K562 (cell line): Measurements from ENCODE around the gene DISC1.

ENCODE experiments used
- ARID3A ChIP-seq: IDR thresholded peaks from 2 replicates; pipeline ENCODE4 v1.6.1; 2012; ENCODE audit warnings: low read depth, low read length, improper control_type of control experiment, borderline replicate concordance
- FIP1L1 ChIP-seq: fragments of 200-400 bp; formaldehyde crosslinking; IDR thresholded peaks from 2 replicates; pipeline ENCODE4 v1.6.1; 2018; ENCODE audit warnings: mild to moderate bottlenecking, low read depth, low read length; ENCODE audit not compliant: poor library complexity, severe bottlenecking
- NFRKB ChIP-seq: fragments of 450-650 bp; IDR thresholded peaks from 2 replicates; pipeline ENCODE4 v1.6.1; 2016; ENCODE audit warnings: low read depth
- NR3C1 ChIP-seq: sonication (generic); formaldehyde crosslinking; IDR thresholded peaks from 2 replicates; pipeline ENCODE4 v1.8.1; 2022; ENCODE audit warnings: missing genetic modification reagents
- SAP30 ChIP-seq: fragments of 200-600 bp; sonication (generic); IDR thresholded peaks from 2 replicates; pipeline ENCODE4 v1.6.1; 2012; ENCODE audit warnings: borderline replicate concordance, low read depth, mild to moderate bottlenecking, moderate library complexity, low read length, control low read depth, inconsistent platforms; ENCODE audit not compliant: insufficient read depth, poor library complexity, severe bottlenecking
- SMAD3 ChIP-seq: fragments of 450-650 bp; formaldehyde crosslinking; conservative IDR thresholded peaks from 2 replicates; pipeline ENCODE4 v1.4.0; 2020; ENCODE audit warnings: mild to moderate bottlenecking
- SMC3 ChIP-seq: conservative IDR thresholded peaks from 2 replicates; pipeline ENCODE4 v1.6.1; 2011; ENCODE audit warnings: low read depth, low read length, improper control_type of control experiment; ENCODE audit not compliant: insufficient read depth
- ZBTB7A ChIP-seq: IDR thresholded peaks from 2 replicates; pipeline ENCODE4 v1.6.1; 2011; ENCODE audit warnings: low read depth, mild to moderate bottlenecking, low read length, moderate library complexity, borderline replicate concordance; ENCODE audit not compliant: control insufficient read depth
- ZNF384 ChIP-seq: IDR thresholded peaks from 2 replicates; pipeline ENCODE4 v1.6.1; 2012; ENCODE audit warnings: low read depth, low read length, improper control_type of control experiment

- TF ChIP-seq NFRKB: no peak
- no peak for TF ChIP-seq NR3C1 (CRISPR knock-in tag)
- no peak for TF ChIP-seq SMC3
- TF ChIP-seq ARID3A: no peak
- TF ChIP-seq SAP30: no peak
- TF ChIP-seq FIP1L1: no peak
- no peak for TF ChIP-seq ZBTB7A
- TF ChIP-seq SMAD3 (CRISPR knock-in tag): no peak
- TF ChIP-seq ZNF384: no peak
Measured at GRCh38 chr1:231935856-231936255, 309.3 kb downstream of the DISC1 start.
